Nephron progenitor cell (in vitro differentiated cells): ENCODE data around the gene GAS7.

Experiments
- DNase-seq: peaks from one replicate; pipeline ENCODE4 v3.0.0; 2021
- H3K27ac Mint-ChIP-seq: 2 replicates; pipeline ENCODE4 v1.8.0; 2021; ENCODE audit warnings: mild to moderate bottlenecking, moderate library complexity, mixed read lengths
- H3K27me3 Mint-ChIP-seq: 2 replicates; pipeline ENCODE4 v1.8.0; 2021; ENCODE audit warnings: mild to moderate bottlenecking, low read depth, mixed read lengths; ENCODE audit not compliant: poor library complexity
- H3K36me3 Mint-ChIP-seq: 2 replicates; pipeline ENCODE4 v1.8.0; 2021; ENCODE audit warnings: low read depth, mixed read lengths
- H3K4me1 Mint-ChIP-seq: 2 replicates; pipeline ENCODE4 v1.8.0; 2021; ENCODE audit warnings: mixed read lengths
- H3K4me3 Mint-ChIP-seq: 2 replicates; pipeline ENCODE4 v1.8.0; 2021; ENCODE audit warnings: mild to moderate bottlenecking, moderate library complexity, mixed read lengths
- H3K9me3 Mint-ChIP-seq: 2 replicates; pipeline ENCODE4 v1.8.0; 2021; ENCODE audit warnings: mild to moderate bottlenecking, moderate library complexity, mixed read lengths
- TF ChIP-seq, protein P1 (sequence below): fragments of 200-600 bp; sonication (generic); IDR thresholded peaks from 2 replicates; pipeline ENCODE4 v1.5.0; 2021; ENCODE audit warnings: antibody characterized with exemption

Gene GAS7

DNA sequence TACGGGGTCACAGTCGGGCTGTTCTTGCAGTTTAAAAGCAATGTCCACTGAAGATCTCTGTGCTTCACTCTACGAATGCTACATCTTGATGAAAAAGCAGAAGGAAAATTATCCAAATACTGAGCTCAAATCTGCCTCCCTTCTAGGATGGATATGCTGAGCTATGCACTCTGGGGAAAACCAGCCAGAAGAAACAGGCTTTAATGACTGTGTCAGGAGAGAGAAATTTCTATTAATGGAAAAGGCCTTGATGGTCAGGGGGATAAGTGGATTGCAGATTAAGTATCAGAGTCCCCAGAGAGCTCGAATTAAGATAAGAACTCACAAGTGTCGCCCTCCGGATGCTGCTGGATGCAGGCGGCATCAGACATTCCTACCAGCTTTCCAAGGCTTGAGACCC is 253.7 kb downstream of the GAS7 start:
- Mint-ChIP-seq H3K36me3 (no peaks in the 10 kb centered on the region), H3K9me3 (no peaks in the 10 kb centered on the region), H3K27ac (no peak overlapping the region), H3K27me3 (peaks cover 13% of the 10 kb centered on the region), H3K4me1 (peaks cover 19% of the 10 kb centered on the region), H3K4me3 (no peak overlapping the region)
- DNase-seq, result no peak
- TF ChIP-seq, protein P1, sequence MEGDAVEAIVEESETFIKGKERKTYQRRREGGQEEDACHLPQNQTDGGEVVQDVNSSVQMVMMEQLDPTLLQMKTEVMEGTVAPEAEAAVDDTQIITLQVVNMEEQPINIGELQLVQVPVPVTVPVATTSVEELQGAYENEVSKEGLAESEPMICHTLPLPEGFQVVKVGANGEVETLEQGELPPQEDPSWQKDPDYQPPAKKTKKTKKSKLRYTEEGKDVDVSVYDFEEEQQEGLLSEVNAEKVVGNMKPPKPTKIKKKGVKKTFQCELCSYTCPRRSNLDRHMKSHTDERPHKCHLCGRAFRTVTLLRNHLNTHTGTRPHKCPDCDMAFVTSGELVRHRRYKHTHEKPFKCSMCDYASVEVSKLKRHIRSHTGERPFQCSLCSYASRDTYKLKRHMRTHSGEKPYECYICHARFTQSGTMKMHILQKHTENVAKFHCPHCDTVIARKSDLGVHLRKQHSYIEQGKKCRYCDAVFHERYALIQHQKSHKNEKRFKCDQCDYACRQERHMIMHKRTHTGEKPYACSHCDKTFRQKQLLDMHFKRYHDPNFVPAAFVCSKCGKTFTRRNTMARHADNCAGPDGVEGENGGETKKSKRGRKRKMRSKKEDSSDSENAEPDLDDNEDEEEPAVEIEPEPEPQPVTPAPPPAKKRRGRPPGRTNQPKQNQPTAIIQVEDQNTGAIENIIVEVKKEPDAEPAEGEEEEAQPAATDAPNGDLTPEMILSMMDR, result no peak

- Mint-ChIP-seq H3K4me1 (peaks cover 14% of the 10 kb centered on the region), H3K4me3 (no peak overlapping the region), H3K27me3 (peaks cover 13% of the 10 kb centered on the region), H3K9me3 (peaks cover 2% of the 10 kb centered on the region), H3K36me3 (no peaks in the 10 kb centered on the region), H3K27ac (no peak overlapping the region)
- TF ChIP-seq, protein P1, result no peak
- no peak for DNase-seq
Measured at GRCh38 chr17:9943343-9943742, 255.1 kb downstream of the GAS7 start.

DNA sequence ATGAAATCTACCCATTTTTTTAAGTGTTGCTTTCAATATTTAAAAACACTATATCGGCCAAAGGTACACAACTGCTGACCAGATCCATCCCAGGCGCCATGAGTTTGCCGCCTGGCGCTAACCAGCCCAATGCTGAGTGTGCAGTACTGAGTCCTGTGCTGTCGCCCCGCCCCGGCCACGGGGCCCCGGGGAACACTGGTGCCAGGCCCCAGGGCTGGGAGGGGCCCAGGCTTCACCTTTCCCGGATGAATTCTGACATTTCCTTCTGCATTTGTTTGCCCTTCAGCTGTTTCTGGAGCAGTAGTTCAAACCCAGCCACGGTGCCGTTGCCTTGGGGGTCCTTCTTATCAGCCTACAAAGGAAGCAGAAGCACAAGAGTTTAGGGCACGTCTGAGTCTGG is 255.5 kb downstream of the GAS7 start:
- H3K27ac Mint-ChIP-seq, result no peak overlapping the region

DNA sequence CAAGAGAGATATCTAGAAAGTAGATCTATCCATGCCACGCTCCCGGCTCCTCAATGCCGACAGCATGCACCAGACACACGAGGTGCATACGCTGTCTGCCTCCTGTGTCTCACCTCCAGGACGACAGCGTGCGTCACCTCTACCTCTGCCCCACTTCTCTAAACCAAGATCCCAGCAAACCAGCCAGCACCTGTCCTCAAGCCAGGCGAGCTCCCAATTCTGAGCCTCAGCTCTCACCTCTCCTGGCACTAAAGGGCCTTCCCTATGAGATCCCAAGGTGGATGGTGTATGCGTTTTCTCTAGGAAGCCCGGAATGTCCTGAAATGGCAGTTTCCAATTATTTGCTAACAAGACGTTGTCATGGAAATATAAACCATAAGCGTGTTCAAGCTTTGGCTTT is 257.1 kb downstream of the GAS7 start:
- TF ChIP-seq, protein P1, result no peak
- Mint-ChIP-seq H3K27me3 (peaks cover 8% of the 10 kb centered on the region), H3K27ac (no peak overlapping the region), H3K9me3 (peaks cover 8% of the 10 kb centered on the region), H3K36me3 (no peaks in the 10 kb centered on the region), H3K4me3 (no peak overlapping the region), H3K4me1 (peaks cover 14% of the 10 kb centered on the region)
- no peak for DNase-seq

More for the DNA sequence above, 255.5 kb downstream of the GAS7 start:
- DNase-seq, result no peak
- peaks cover 3% of the 10 kb centered on the region for H3K9me3 Mint-ChIP-seq
- H3K4me1 Mint-ChIP-seq, result peaks cover 14% of the 10 kb centered on the region
- H3K36me3 Mint-ChIP-seq, result no peaks in the 10 kb centered on the region
- peaks cover 13% of the 10 kb centered on the region for H3K27me3 Mint-ChIP-seq
- no peak overlapping the region for H3K4me3 Mint-ChIP-seq
- TF ChIP-seq, protein P1, result no peak

DNA sequence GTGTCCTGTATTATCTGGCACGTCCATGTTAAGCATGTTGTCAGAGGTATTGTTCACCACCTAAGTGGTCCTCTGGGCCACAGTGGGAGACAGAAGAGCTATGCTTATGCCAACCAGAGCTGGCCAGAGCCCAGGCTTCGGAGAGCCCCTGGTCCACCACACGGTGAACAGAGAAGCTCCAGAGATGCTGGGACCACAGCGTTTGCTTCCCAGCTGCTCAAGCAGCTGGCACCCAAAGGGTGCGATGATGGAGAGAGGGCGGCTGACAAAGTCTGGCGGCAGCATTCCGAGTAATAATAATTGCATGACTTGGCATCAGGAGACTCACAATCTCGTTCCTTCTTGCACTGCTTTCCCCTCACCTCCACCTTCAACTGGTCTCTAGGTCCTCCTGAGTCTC is 257.6 kb downstream of the GAS7 start:
- Mint-ChIP-seq H3K27ac (no peak overlapping the region), H3K9me3 (peaks cover 11% of the 10 kb centered on the region), H3K4me1 (peaks cover 14% of the 10 kb centered on the region), H3K4me3 (no peak overlapping the region), H3K36me3 (no peaks in the 10 kb centered on the region), H3K27me3 (peaks cover 11% of the 10 kb centered on the region)
- TF ChIP-seq, protein P1, result no peak
- DNase-seq, result no peak

- H3K27me3 Mint-ChIP-seq, result peaks cover 9% of the 10 kb centered on the region
- no peak overlapping the region for H3K27ac Mint-ChIP-seq
- H3K4me1 Mint-ChIP-seq, result no peaks in the 10 kb centered on the region
- TF ChIP-seq, protein P1, result no peak
- peaks cover 14% of the 10 kb centered on the region for H3K9me3 Mint-ChIP-seq
- no peak for DNase-seq
- H3K36me3 Mint-ChIP-seq, result no peaks in the 10 kb centered on the region
- H3K4me3 Mint-ChIP-seq, result no peak overlapping the region
Measured at GRCh38 chr17:9938764-9939163, 259.6 kb downstream of the GAS7 start.
